Breast epithelium (tissue), 3 donors: Measurements from ENCODE around the gene CCNG2.

Experiments
- POLR2A ChIP-seq: fragments of 450-650 bp; IDR thresholded peaks from one replicate; pipeline ENCODE4 v1.6.1; 2016; ENCODE audit warnings: antibody characterized with exemption, mild to moderate bottlenecking, moderate library complexity
- POLR2AphosphoS5 ChIP-seq, 3 donors: sonication (generic); formaldehyde crosslinking; IDR thresholded peaks; one replicate each; pipeline ENCODE4 v1.6.1; 2017; ENCODE audit warnings: antibody characterized with exemption in 3 of 3
- TF ChIP-seq, protein P1 (sequence below), 3 donors: fragments of 450-650 bp; IDR thresholded peaks; one replicate each; pipeline ENCODE4 v1.5.1; 2016 to 2017; ENCODE audit warnings: antibody characterized with exemption in 3 of 3, mild to moderate bottlenecking in 3 of 3, moderate library complexity in 3 of 3

DNA sequence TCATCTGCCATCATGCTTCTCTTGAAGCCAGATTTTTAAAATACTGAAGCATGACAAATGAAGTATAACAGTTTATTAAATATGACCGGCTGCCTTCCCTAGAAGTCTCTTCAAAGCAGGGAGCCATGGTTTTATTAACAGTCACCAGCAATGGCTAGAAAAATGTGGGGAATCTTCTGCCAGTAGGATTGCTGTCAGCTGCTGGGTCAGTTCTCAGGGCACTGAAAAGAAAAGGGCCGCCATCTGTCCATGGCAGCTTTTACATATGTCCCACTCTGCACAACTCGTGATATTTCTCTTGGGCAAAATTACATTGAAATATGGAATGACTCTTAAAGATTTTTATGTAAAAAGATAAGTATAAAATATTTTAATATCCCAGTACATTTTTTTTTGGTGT is 2.8 kb downstream of the CCNG2 start:
- TF ChIP-seq, protein P1, sequence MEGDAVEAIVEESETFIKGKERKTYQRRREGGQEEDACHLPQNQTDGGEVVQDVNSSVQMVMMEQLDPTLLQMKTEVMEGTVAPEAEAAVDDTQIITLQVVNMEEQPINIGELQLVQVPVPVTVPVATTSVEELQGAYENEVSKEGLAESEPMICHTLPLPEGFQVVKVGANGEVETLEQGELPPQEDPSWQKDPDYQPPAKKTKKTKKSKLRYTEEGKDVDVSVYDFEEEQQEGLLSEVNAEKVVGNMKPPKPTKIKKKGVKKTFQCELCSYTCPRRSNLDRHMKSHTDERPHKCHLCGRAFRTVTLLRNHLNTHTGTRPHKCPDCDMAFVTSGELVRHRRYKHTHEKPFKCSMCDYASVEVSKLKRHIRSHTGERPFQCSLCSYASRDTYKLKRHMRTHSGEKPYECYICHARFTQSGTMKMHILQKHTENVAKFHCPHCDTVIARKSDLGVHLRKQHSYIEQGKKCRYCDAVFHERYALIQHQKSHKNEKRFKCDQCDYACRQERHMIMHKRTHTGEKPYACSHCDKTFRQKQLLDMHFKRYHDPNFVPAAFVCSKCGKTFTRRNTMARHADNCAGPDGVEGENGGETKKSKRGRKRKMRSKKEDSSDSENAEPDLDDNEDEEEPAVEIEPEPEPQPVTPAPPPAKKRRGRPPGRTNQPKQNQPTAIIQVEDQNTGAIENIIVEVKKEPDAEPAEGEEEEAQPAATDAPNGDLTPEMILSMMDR (IDR thresholded peaks at IDR 0.05): no peak
- no peak for TF ChIP-seq POLR2A
- TF ChIP-seq POLR2AphosphoS5 (IDR thresholded peaks at IDR 0.05): no peak
